ENCODE results near the gene MAVS. TPM values are rescaled to one million over a fixed set of nuclear protein-coding genes. Genes with fewer than 3 reads are reported as not detected.
A peak's percentile ranks its signal among the peaks of the same experiment; 100 is the strongest.
"Not testable (repeated sequence)": the region's sequence is repeated elsewhere in the genome, so short reads cannot be mapped to it uniquely, and the experiment has no call there.

Gene MAVS
- total and polyA plus RNA-seq, 9 donors: 14.6 to 26.2 (median 21.0) TPM

DNA sequence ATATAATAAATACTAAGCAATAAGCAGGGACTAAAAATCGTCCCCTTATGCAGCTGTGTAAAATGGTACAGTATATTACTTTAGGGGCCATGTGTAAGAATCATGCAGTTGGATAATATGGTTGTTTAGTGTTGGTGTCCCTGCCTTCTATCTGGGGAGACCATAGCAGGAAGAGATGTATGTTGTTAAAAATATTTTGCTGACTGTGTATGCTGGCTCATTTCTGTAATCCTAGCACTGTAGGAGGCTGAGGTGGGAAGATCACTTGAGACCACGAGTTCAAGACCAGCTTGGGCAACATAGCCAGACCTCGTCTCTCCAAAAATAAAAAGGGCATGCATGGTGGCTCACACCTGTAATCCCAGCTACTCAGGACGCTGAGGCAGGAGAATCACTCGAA is 48.2 kb downstream of the MAVS start:
- Histone ChIP-seq H3K27ac (ENCODE audit: low read length) (no peak overlapping the region), H3K4me3 (ENCODE audit: low read length) (no peak overlapping the region), H3K27me3 (ENCODE audit: control insufficient read depth, insufficient read depth, low read length) (no peaks in the 10 kb centered on the region), H3K4me1 (ENCODE audit: control insufficient read depth, insufficient read depth, low read length) (peaks cover 15% of the 10 kb centered on the region), H3K36me3 (ENCODE audit: control insufficient read depth, insufficient read depth, low read length) (peaks cover 15% of the 10 kb centered on the region), H3K9me3 (replicated peaks; ENCODE audit: control insufficient read depth, low read depth, low read length) (no peaks in the 10 kb centered on the region)
- 76% methylated on average over 3 of the region's 5 CpGs for WGBS (ENCODE audit: insufficient coverage)
- DNase-seq: no peak

DNA sequence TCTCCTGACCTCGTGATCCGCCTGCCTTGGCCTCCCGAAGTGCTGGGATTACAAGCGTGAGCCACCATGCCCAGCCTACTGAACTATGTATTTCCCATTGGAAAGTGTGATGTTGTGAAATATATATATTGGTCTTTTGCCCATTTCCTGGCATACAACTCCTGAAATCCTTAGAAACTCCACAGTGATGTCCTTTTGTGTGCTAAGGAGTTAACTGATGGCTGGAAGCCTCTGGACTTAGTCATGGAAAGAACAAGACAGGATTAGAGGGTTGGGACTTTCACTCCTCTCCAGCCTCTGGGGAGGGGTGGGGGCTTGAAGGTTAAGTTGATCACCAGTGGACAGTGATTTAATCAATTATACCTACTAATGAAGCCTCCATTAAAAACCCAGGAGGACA is 49.7 kb downstream of the MAVS start:
- WGBS (ENCODE audit: insufficient coverage): no CpG with 5 or more reads among the region's 4 CpGs
- DNase-seq: no peak
- peaks cover 11% of the 10 kb centered on the region for H3K36me3 ChIP-seq (ENCODE audit: control insufficient read depth, insufficient read depth, low read length)
- H3K27me3 ChIP-seq (ENCODE audit: control insufficient read depth, insufficient read depth, low read length): no peaks in the 10 kb centered on the region
- H3K9me3 ChIP-seq (replicated peaks; ENCODE audit: control insufficient read depth, low read depth, low read length): no peaks in the 10 kb centered on the region
- H3K4me3 ChIP-seq (ENCODE audit: low read length): no peak overlapping the region
- no peak overlapping the region for H3K27ac ChIP-seq (ENCODE audit: low read length)
- peaks cover 14% of the 10 kb centered on the region for H3K4me1 ChIP-seq (ENCODE audit: control insufficient read depth, insufficient read depth, low read length)

DNA sequence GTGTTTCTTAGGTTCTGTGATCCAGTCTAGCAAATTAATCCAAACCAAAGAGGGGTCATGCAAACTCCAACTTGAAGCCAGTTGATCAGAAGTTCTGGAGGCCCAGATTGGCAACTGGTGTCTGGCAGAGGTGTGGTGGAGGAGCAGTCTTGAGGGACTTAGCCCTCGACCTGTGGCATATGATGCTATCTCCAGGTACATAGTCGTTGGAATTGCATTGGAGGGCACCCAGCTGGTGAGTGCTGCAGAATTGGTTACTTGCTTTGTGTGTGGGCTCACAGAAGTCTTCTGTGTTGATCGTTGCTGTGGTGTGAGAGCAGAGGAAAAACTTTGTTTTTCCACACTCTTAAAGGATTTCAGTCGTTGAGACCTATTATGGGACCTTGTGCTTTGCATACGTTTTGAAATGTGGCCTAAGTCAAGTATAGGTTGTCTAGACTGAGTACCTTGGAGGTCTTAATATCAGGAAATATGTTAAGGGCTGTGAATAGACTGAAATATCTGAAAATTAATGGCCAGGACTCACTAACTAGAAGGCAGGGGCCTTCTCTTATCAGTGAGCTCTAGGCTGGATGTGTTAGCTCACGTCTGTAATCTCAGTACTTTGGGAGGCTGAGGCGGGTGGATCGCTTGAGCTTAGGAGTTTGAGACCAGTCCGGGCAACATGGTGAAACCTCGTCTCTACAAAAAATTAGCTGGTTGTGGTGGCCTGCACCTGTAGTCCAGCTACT is 50.4 kb downstream of the MAVS start:
- Histone ChIP-seq H3K36me3 (ENCODE audit: control insufficient read depth, insufficient read depth, low read length) (peaks cover 9% of the 10 kb centered on the region), H3K27me3 (ENCODE audit: control insufficient read depth, insufficient read depth, low read length) (no peaks in the 10 kb centered on the region), H3K27ac (ENCODE audit: low read length) (no peak overlapping the region), H3K4me1 (ENCODE audit: control insufficient read depth, insufficient read depth, low read length) (peaks cover 14% of the 10 kb centered on the region), H3K9me3 (replicated peaks; ENCODE audit: control insufficient read depth, low read depth, low read length) (no peaks in the 10 kb centered on the region), H3K4me3 (ENCODE audit: low read length) (no peak overlapping the region)
- no peak for DNase-seq
- 67% methylated on average over 5 of the region's 10 CpGs for WGBS (ENCODE audit: insufficient coverage)

DNA sequence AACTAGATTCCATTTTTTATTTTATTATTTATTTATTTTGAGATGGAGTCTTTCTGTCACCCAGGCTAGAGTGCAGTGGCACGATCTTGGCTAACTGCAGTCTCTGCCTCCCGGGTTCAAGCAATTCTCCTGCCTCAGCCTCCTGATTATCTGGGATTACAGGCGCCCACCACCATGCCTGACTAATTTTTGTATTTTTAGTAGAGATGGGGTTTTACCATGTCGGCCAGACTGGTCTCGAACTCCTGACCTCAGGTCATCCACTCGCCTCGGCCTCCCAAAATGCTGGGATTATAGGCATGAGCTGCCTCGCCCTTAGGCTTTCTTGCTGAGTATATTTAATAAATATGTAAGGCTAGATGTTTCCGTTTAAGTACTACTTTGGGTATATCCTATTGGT is 51.5 kb downstream of the MAVS start:
- H3K4me3 ChIP-seq (ENCODE audit: low read length): not testable (repeated sequence)
- peaks cover 17% of the 10 kb centered on the region for H3K4me1 ChIP-seq (ENCODE audit: control insufficient read depth, insufficient read depth, low read length)
- WGBS (ENCODE audit: insufficient coverage): no CpG with 5 or more reads among the region's 9 CpGs

DNA sequence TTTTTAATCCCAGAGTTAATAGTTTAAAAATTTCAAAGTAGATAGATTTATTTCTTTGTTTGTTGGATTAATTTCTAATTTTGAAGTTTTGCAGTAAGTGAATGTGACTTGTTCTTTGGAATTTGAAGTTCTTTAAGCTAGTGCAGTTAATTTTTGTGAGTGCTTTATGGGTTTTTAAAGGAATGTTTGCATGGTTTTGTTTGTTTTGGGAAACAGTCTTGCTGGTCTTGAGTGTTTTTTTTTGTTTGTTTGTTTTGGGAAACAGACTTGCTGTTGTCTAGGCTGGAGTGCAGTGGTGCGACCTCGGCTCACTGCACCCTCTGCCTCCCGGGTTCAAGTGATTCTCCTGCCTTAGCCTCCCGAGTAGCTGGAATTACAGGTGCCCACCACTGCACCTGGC is 52.0 kb downstream of the MAVS start:
- H3K36me3 ChIP-seq (ENCODE audit: control insufficient read depth, insufficient read depth, low read length): peaks cover 9% of the 10 kb centered on the region
- DNase-seq: no peak
- no CpG with 5 or more reads among the region's 4 CpGs for WGBS (ENCODE audit: insufficient coverage)
- no peak overlapping the region for H3K4me3 ChIP-seq (ENCODE audit: low read length)
- H3K27ac ChIP-seq (ENCODE audit: low read length): no peak overlapping the region
- no peaks in the 10 kb centered on the region for H3K9me3 ChIP-seq (replicated peaks; ENCODE audit: control insufficient read depth, low read depth, low read length)
- H3K4me1 ChIP-seq (ENCODE audit: control insufficient read depth, insufficient read depth, low read length): peaks cover 14% of the 10 kb centered on the region
- H3K27me3 ChIP-seq (ENCODE audit: control insufficient read depth, insufficient read depth, low read length): no peaks in the 10 kb centered on the region

More for the DNA sequence above, 51.5 kb downstream of the MAVS start:
- not testable (repeated sequence) for H3K27ac ChIP-seq (ENCODE audit: low read length); H3K9me3 ChIP-seq (replicated peaks; ENCODE audit: control insufficient read depth, low read depth, low read length); H3K36me3 ChIP-seq (ENCODE audit: control insufficient read depth, insufficient read depth, low read length); H3K27me3 ChIP-seq (ENCODE audit: control insufficient read depth, insufficient read depth, low read length); DNase-seq

DNA sequence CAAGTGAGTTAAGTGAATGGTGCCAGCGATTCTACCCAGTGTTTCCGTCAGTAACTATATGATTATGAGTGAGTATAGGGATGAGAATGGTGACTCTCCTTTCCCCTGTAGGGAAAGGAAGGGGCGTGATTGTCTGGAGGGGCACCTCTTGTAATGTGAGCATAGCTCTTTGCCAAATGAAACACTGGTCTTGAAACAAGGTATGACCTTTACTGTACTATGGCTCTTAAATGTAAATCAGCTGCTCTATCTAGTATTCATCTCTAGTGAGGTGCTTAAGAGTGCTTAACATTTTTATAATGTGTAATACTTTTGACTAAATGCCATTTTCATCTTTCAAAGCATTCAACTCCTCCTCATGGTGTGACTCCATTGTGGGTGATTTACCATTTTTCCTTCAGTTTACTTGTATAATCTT is 53.6 kb downstream of the MAVS start:
- peaks cover 9% of the 10 kb centered on the region for H3K36me3 ChIP-seq (ENCODE audit: control insufficient read depth, insufficient read depth, low read length)
- no peaks in the 10 kb centered on the region for H3K27me3 ChIP-seq (ENCODE audit: control insufficient read depth, insufficient read depth, low read length)
- H3K27ac ChIP-seq (ENCODE audit: low read length): no peak overlapping the region
- H3K9me3 ChIP-seq (replicated peaks; ENCODE audit: control insufficient read depth, low read depth, low read length): no peaks in the 10 kb centered on the region
- H3K4me3 ChIP-seq (ENCODE audit: low read length): no peak overlapping the region
- WGBS (ENCODE audit: insufficient coverage): 60% methylated on average over 1 of the region's 3 CpGs
- peaks cover 13% of the 10 kb centered on the region for H3K4me1 ChIP-seq (ENCODE audit: control insufficient read depth, insufficient read depth, low read length)
- DNase-seq: no peak

DNA sequence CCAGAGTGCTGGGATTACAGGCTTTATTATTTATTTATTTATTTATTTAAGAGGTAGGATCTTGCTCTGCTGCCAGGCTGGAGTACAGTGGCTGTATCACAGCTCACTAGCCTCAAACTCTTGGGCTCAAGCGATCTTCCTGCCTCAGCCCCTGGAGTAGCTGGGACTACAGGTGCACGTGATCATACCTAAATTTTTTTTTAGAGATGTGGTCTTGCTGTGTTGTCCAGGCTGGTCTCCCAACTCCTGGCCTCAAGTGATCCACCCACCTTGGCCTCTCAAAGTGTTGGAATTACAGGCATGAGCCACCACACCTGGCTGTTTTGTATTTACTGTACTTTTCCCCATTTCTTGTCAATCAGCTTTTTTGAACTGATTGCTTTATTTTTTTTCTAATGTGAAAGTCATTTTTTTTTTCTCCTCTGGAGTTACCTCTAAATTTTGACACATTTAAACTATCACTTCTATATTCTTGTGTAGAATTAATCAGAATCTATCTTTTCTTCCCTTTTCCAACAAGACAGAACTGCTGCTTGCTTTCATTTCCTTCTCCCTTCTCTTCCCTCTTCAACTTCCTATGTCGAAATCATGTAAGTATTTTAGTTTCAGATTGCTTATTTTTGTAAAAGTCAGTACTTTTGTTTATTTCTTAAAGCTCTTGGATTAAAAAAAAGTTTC is 54.5 kb downstream of the MAVS start:
- H3K4me3 ChIP-seq (ENCODE audit: low read length): no peak overlapping the region
- no peaks in the 10 kb centered on the region for H3K9me3 ChIP-seq (replicated peaks; ENCODE audit: control insufficient read depth, low read depth, low read length)
- H3K27ac ChIP-seq (ENCODE audit: low read length): peak overlapping the region; percentile 62
- DNase-seq: peak; percentile 62
- WGBS (ENCODE audit: insufficient coverage): no CpG with 5 or more reads among the region's 3 CpGs
- H3K4me1 ChIP-seq (ENCODE audit: control insufficient read depth, insufficient read depth, low read length): peaks cover 13% of the 10 kb centered on the region
- no peaks in the 10 kb centered on the region for H3K27me3 ChIP-seq (ENCODE audit: control insufficient read depth, insufficient read depth, low read length)
- peaks cover 9% of the 10 kb centered on the region for H3K36me3 ChIP-seq (ENCODE audit: control insufficient read depth, insufficient read depth, low read length)

DNA sequence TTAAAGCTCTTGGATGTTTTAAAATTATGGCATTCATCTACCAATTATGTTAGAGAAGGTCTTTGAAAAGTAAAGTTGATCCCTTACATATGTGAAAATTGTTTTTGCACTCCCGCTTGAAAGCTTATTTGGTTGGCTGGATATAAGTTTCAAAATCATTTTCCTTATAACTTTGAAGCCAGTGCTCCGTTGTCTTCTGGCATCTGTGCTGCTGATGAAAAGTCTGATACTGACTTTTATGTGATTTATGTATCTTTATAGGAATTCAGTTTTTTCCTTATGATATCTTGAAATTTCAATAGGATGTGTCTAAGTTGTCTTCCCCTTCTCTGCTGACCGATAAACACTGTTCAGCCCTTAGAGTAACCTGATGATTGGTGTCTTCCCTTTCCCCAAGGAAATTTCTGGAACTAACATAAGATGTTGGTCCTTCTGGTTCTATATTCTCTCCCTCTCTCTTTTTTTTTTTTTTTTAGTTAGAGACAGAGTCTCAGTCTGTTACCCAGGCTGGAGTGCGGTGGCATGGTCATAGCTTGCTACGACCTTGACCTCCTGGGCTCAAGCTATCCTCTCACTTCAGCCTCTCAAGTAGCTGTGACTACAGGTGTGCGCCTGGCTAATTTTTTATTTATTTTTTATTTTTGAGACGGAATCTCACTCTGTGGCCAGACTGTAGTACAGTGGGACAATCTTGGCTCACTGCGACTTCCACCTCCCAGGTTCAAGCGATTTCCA is 55.2 kb downstream of the MAVS start:
- WGBS (ENCODE audit: insufficient coverage): 86% methylated on average over 2 of the region's 9 CpGs
- peak; percentile 71 for DNase-seq
- no peaks in the 10 kb centered on the region for H3K27me3 ChIP-seq (ENCODE audit: control insufficient read depth, insufficient read depth, low read length)
- peaks cover 8% of the 10 kb centered on the region for H3K36me3 ChIP-seq (ENCODE audit: control insufficient read depth, insufficient read depth, low read length)
- no peak overlapping the region for H3K4me3 ChIP-seq (ENCODE audit: low read length)
- H3K9me3 ChIP-seq (replicated peaks; ENCODE audit: control insufficient read depth, low read depth, low read length): no peaks in the 10 kb centered on the region
- peak overlapping the region; percentile 62 for H3K27ac ChIP-seq (ENCODE audit: low read length)
- peaks cover 8% of the 10 kb centered on the region for H3K4me1 ChIP-seq (ENCODE audit: control insufficient read depth, insufficient read depth, low read length)

DNA sequence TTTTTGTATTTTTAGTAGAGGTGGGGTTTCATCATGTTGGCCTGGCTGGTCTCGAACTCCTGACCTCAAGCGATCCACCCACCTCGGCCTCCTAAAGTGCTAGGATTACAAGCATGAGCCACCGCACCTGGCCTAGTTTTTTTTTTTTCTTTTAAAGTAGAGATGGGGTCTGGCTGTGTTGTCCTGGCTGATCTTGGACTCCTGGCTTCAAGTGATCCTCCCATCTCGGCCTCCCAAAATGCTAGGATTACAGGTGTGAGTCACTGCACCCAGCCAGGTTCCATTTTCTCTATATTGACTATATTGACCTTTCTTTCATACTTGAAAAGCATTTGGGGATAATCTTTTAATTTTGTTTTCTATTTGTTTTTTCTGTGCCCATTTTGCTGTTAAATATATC is 55.8 kb downstream of the MAVS start:
- Histone ChIP-seq H3K27me3 (ENCODE audit: control insufficient read depth, insufficient read depth, low read length) (no peaks in the 10 kb centered on the region), H3K4me1 (ENCODE audit: control insufficient read depth, insufficient read depth, low read length) (peaks cover 8% of the 10 kb centered on the region), H3K36me3 (ENCODE audit: control insufficient read depth, insufficient read depth, low read length) (peaks cover 4% of the 10 kb centered on the region), H3K4me3 (ENCODE audit: low read length) (no peak overlapping the region), H3K9me3 (replicated peaks; ENCODE audit: control insufficient read depth, low read depth, low read length) (no peaks in the 10 kb centered on the region), H3K27ac (ENCODE audit: low read length) (no peak overlapping the region)
- DNase-seq: no peak
- no CpG with 5 or more reads among the region's 5 CpGs for WGBS (ENCODE audit: insufficient coverage)

DNA sequence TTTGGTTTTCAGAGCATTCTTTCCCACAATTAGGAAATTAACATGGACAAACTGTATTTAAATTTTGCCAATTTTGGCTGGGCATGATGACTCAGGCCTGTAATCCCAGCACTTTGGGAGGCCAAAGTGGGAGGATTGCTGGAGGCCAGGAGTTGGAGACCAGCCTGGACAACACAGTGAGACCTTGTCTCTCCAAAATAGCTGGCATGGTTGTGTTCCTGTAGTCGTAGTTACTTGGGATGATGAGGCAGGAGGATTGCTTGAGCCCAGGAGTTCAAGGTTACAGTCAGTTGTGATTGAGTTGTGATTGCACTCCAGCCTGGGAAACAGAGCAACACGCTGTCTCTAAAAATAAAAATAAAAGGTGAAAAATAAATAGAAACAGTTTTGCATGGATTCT is 57.6 kb downstream of the MAVS start:
- Histone ChIP-seq H3K36me3 (ENCODE audit: control insufficient read depth, insufficient read depth, low read length) (peaks cover 10% of the 10 kb centered on the region), H3K9me3 (replicated peaks; ENCODE audit: control insufficient read depth, low read depth, low read length) (no peaks in the 10 kb centered on the region), H3K27ac (ENCODE audit: low read length) (no peak overlapping the region), H3K4me1 (ENCODE audit: control insufficient read depth, insufficient read depth, low read length) (peaks cover 8% of the 10 kb centered on the region), H3K4me3 (ENCODE audit: low read length) (no peak overlapping the region), H3K27me3 (ENCODE audit: control insufficient read depth, insufficient read depth, low read length) (no peaks in the 10 kb centered on the region)
- DNase-seq: no peak
- WGBS (ENCODE audit: insufficient coverage): 20% methylated on average over 1 of the region's 2 CpGs
